ENCODE results near the gene SGSM1.

DNA sequence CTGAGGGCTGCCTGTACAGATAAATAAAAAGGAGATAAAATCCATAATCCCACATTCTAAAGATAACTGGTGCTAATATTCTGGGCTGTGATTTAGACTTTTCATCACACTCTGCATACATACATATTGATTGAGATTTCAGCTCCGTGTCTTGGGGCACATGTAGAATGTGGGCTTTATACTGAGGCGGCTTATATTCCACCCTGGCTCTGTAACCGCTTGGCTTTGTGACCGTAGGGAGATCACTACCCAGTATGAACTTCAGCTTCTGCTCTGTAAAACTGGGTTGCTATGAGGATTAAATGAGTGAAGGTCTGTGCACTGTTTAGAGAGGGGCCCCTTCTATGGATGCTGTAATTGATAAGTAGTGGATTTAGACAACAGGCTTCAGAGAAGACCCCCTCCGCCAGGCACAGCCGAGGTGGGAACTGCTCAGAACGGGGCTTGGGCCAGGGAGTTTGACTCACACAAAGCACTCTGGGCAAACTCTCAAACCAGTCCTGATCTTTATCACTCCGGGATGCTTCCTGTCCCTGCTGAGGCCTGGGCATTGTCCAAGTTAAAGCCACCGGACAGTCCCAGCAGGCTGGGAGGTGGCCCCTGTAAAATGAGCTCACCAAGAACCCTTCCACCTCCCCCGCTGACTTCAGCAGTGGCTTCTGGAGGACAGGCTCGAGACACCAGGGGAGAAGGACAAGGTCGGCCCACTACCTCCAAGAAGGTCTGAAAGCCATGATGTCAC lies 163.7 kb downstream of the SGSM1 start:
- TF ChIP-seq, protein P1, sequence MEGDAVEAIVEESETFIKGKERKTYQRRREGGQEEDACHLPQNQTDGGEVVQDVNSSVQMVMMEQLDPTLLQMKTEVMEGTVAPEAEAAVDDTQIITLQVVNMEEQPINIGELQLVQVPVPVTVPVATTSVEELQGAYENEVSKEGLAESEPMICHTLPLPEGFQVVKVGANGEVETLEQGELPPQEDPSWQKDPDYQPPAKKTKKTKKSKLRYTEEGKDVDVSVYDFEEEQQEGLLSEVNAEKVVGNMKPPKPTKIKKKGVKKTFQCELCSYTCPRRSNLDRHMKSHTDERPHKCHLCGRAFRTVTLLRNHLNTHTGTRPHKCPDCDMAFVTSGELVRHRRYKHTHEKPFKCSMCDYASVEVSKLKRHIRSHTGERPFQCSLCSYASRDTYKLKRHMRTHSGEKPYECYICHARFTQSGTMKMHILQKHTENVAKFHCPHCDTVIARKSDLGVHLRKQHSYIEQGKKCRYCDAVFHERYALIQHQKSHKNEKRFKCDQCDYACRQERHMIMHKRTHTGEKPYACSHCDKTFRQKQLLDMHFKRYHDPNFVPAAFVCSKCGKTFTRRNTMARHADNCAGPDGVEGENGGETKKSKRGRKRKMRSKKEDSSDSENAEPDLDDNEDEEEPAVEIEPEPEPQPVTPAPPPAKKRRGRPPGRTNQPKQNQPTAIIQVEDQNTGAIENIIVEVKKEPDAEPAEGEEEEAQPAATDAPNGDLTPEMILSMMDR (IDR thresholded peaks at IDR 0.05; ENCODE audit: borderline replicate concordance, extremely low read depth, low read length, poor library complexity, severe bottlenecking), result no peak
- no peak for TF ChIP-seq EZH2 (IDR thresholded peaks at IDR 0.05; ENCODE audit: borderline replicate concordance, low read depth, low read length, severe bottlenecking)

Data from DND-41 (cell line).